B cell (primary cell): Measurements from ENCODE around the gene GBP5. TPM values are rescaled to one million over a fixed set of nuclear protein-coding genes. Genes with fewer than 3 reads are reported as not detected.

Source experiments
- ATAC-seq: fragments of 200-7000 bp; cut with Tn5 transposase; one replicate; pipeline ENCODE4 v1.10.0; 2021; ENCODE audit warnings: low read depth, mild to moderate bottlenecking, moderate number of reproducible peaks, moderate library complexity
- CTCF ChIA-PET: fragments of 350-600 bp; sonication (Branson Sonifier 250); formaldehyde crosslinking; loops from one replicate; lab custom pipeline; 2021; ENCODE audit warnings: antibody characterized with exemption, inconsistent platforms; lab: Charles Lee
- POLR2A ChIA-PET: fragments of 350-600 bp; sonication (Branson Sonifier 250); formaldehyde crosslinking; loops from one replicate; lab custom pipeline; 2021; ENCODE audit warnings: antibody characterized with exemption; lab: Charles Lee
- DNase-seq: peaks from one replicate; pipeline ENCODE4 v3.0.0; 2013
- H2AFZ ChIP-seq: 2 replicates; pipeline ENCODE4 v1.6.1; 2012; ENCODE audit warnings: mild to moderate bottlenecking, low read depth, low read length; ENCODE audit not compliant: insufficient read depth, poor library complexity, severe bottlenecking
- H3K27ac ChIP-seq, 2 donors: 1 replicate in 1 of 2; 2 replicates in 1 of 2; pipeline ENCODE4 v1.5.1; 2012 to 2013; ENCODE audit warnings: low read length in 2 of 2, mild to moderate bottlenecking in 2 of 2, moderate library complexity in 1 of 2
- H3K27me3 ChIP-seq, 4 experiments: fragments of 200-600 bp in 1 of 4; sonication (generic) in 1 of 4; replicated peaks in 1 of 4; 1 replicate in 2 of 4; 2 replicates in 2 of 4; pipeline versions ENCODE4 v1.6.1 to v1.7.0; 2013 to 2016; ENCODE audit warnings: low read length in 3 of 4, mild to moderate bottlenecking in 2 of 4, mixed read lengths in 1 of 4, moderate library complexity in 1 of 4; ENCODE audit not compliant: insufficient read depth in 4 of 4, control insufficient read depth in 3 of 4; ENCODE audit errors: control extremely low read depth in 1 of 4
- H3K36me3 ChIP-seq, 2 experiments: replicated peaks in 1 of 2; 1 replicate in 1 of 2; 2 replicates in 1 of 2; pipeline versions ENCODE4 v1.6.1 to v1.7.1; 2013; ENCODE audit warnings: low read length in 1 of 2; ENCODE audit not compliant: insufficient read depth in 2 of 2, control insufficient read depth in 1 of 2; ENCODE audit errors: control extremely low read depth in 1 of 2, extremely low read depth in 1 of 2
- H3K4me1 ChIP-seq, 2 donors: fragments of 200-600 bp in 1 of 2; sonication (generic) in 1 of 2; 1 replicate in 1 of 2; 2 replicates in 1 of 2; pipeline versions ENCODE4 v1.5.1 to v1.6.1; 2013 to 2017; ENCODE audit warnings: low read length in 2 of 2; ENCODE audit not compliant: control insufficient read depth in 2 of 2, insufficient read depth in 2 of 2
- H3K4me2 ChIP-seq: replicated peaks from 2 replicates; pipeline ENCODE3; 2012; ENCODE audit warnings: mild to moderate bottlenecking, low read depth, low read length; ENCODE audit not compliant: poor library complexity, severe bottlenecking
- H3K4me3 ChIP-seq, 5 experiments: fragments of 200-600 bp in 1 of 5; sonication (generic) in 1 of 5; 1 replicate in 3 of 5; 2 replicates in 2 of 5; pipeline versions ENCODE4 v1.5.1 to v1.7.0; 2011 to 2016; ENCODE audit warnings: low read length in 4 of 5, mild to moderate bottlenecking in 4 of 5, low read depth in 2 of 5, control low read depth in 1 of 5, moderate library complexity in 1 of 5; ENCODE audit not compliant: insufficient read depth in 1 of 5; ENCODE audit errors: control extremely low read depth in 1 of 5, extremely low read depth in 1 of 5
- H3K79me2 ChIP-seq: fragments of 200-600 bp; sonication (generic); one replicate; pipeline ENCODE4 v1.6.0; 2016; ENCODE audit warnings: low read length; ENCODE audit not compliant: control insufficient read depth, insufficient read depth
- H3K9ac ChIP-seq: fragments of 200-600 bp; sonication (generic); 2 replicates; pipeline ENCODE4 v1.6.1; 2017; ENCODE audit warnings: mild to moderate bottlenecking, low read length, moderate library complexity
- H3K9me3 ChIP-seq, 3 donors: one replicate each; pipeline versions ENCODE4 v1.6.1 to v1.7.1; 2013; ENCODE audit warnings: low read length in 2 of 3; ENCODE audit not compliant: control insufficient read depth in 2 of 3, insufficient read depth in 1 of 3; ENCODE audit errors: control extremely low read depth in 1 of 3
- H4K20me1 ChIP-seq: 2 replicates; pipeline ENCODE4 v1.6.0; 2012; ENCODE audit warnings: mild to moderate bottlenecking, low read length; ENCODE audit not compliant: insufficient read depth, control insufficient read depth, poor library complexity, severe bottlenecking
- H3K27ac Mint-ChIP-seq: one replicate; pipeline ENCODE4 v1.8.0; 2021; ENCODE audit warnings: mixed read lengths
- H3K27me3 Mint-ChIP-seq: one replicate; pipeline ENCODE4 v1.8.0; 2021; ENCODE audit warnings: mixed read lengths
- H3K4me1 Mint-ChIP-seq: one replicate; pipeline ENCODE4 v1.8.0; 2021; ENCODE audit warnings: mixed read lengths
- H3K4me3 Mint-ChIP-seq: one replicate; pipeline ENCODE4 v1.8.0; 2021; ENCODE audit warnings: mixed read lengths
- H3K9me3 Mint-ChIP-seq: one replicate; pipeline ENCODE4 v1.8.0; 2022; ENCODE audit warnings: mixed read lengths; ENCODE audit not compliant: insufficient read depth
- EZH2 ChIP-seq: IDR thresholded peaks from 2 replicates; pipeline ENCODE4 v1.6.1; 2012; ENCODE audit warnings: borderline replicate concordance, low read depth, mild to moderate bottlenecking, moderate library complexity, low read length; ENCODE audit not compliant: insufficient read depth, poor library complexity, severe bottlenecking
- WGBS: methylation state at CpG from one replicate; pipeline ENCODE4 v1.1.5; 2013; ENCODE audit warnings: missing lambda C conversion rate; ENCODE audit not compliant: insufficient coverage; 5-methylcytosine and 5-hydroxymethylcytosine counted together
- intact Hi-C: fragments of 100-400 bp; cut with micrococcal nuclease; formaldehyde crosslinking; loops from one replicate; pipeline ENCODE4 v1.10.0; 2022
- polyA plus RNA-seq: library from polyadenylated mRNA; depleted of rRNA; stranded (reverse); fragments of >200 nt; gene quantifications from 2 replicates; pipeline ENCODE4 v1.2.3, GENCODE V29; 2012
- total RNA-seq, 2 donors: library from RNA; stranded (reverse); fragments of 120-200 nt in 1 of 2; gene quantifications; 1 replicate in 1 of 2; 2 replicates in 1 of 2; pipeline versions ENCODE4 v1.2.3 to v1.2.4, GENCODE V29; 2013 to 2022
- TF ChIP-seq, protein P1 (sequence below): fragments of 200-600 bp; IDR thresholded peaks from one replicate; pipeline ENCODE4 v1.8.0; 2022; ENCODE audit warnings: antibody characterized with exemption, mild to moderate bottlenecking

GBP5 gene
- total and polyA plus RNA-seq, 2 donors (not counting 1 experiment from before 2014, with no cell fraction given), result 17.6 to 25.2 TPM

DNA sequence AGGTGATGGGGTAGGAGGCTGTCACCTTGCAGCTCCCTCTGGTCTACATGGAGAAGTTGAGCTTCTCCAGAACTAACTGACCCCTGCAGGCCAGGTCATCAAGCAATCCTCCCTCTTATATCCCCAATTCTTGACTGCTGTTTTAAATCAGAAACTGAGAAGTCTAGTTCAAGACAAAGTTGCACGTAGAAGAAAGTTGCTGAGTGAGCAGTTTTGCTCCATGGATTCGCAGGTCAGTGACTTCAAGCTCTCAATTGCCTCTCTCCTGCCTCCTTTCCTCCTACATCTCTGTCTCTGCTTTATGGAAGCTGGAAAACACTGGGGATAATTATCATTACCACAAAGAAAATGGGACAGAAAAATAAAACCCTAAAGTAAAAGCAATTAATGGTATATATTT lies 32.8 kb upstream of the GBP5 start:
- ATAC-seq, result no peak
- CTCF ChIA-PET, result no interaction called here

DNA sequence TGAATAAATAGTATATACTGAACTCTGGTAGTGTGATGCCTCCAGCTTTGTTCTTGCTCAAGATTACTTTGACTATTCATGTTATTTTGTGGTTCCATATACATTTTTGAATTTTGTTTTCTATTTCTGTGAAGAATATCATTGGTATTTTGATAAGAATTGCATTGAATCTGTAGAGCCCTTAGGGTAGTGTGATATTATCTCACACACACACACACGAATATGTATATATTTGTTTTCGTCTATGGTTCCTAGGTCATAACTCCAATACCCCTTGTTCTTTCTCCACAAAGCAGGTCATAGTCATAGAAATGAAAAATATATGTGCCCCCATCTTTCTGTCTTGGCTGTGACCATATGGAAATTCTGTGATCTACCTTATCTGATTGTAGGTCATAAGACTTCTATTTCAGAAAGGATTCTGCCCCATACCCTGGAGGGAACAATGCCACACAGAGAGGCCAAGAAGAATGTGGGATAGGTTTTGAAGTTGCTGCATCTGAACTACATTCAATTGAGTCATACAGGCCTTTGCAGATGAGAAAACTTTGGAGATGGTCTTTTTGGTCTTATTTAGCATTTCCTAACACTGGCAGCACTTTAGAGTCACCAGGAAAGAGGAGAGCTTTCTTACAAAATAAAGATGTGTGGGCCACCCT lies 32.0 kb upstream of the GBP5 start:
- Histone ChIP-seq H4K20me1 (no peaks in the 10 kb centered on the region), H3K9me3 (peaks cover 0 to 10% (median 0%) of the 10 kb centered on the region in 3 donors), H3K27ac (no peak overlapping the region), H3K4me2 (no peak overlapping the region), H3K36me3 (no peaks in the 10 kb centered on the region), H3K9ac (no peak overlapping the region), H3K27me3 (no peaks in the 10 kb centered on the region), H3K4me1 (peaks cover 0 to under 1% of the 10 kb centered on the region in 2 donors), H2AFZ (no peak overlapping the region), H3K79me2 (no peaks in the 10 kb centered on the region), H3K4me3 (no peak overlapping the region)
- intact Hi-C loops, result no loop called here
- no peak overlapping the region for H3K27ac Mint-ChIP-seq
- TF ChIP-seq, protein P1, sequence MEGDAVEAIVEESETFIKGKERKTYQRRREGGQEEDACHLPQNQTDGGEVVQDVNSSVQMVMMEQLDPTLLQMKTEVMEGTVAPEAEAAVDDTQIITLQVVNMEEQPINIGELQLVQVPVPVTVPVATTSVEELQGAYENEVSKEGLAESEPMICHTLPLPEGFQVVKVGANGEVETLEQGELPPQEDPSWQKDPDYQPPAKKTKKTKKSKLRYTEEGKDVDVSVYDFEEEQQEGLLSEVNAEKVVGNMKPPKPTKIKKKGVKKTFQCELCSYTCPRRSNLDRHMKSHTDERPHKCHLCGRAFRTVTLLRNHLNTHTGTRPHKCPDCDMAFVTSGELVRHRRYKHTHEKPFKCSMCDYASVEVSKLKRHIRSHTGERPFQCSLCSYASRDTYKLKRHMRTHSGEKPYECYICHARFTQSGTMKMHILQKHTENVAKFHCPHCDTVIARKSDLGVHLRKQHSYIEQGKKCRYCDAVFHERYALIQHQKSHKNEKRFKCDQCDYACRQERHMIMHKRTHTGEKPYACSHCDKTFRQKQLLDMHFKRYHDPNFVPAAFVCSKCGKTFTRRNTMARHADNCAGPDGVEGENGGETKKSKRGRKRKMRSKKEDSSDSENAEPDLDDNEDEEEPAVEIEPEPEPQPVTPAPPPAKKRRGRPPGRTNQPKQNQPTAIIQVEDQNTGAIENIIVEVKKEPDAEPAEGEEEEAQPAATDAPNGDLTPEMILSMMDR, result no peak
- TF ChIP-seq EZH2, result no peak
- CTCF ChIA-PET, result no interaction called here
- H3K4me3 Mint-ChIP-seq, result no peak overlapping the region
- POLR2A ChIA-PET, result no interaction called here
- no peaks in the 10 kb centered on the region for H3K9me3 Mint-ChIP-seq
- no peak for DNase-seq
- no peak for ATAC-seq
- no CpG with 5 or more reads among the region's 2 CpGs for WGBS
- H3K27me3 Mint-ChIP-seq, result no peaks in the 10 kb centered on the region
- H3K4me1 Mint-ChIP-seq, result peaks cover 8% of the 10 kb centered on the region

More for the DNA sequence above, 32.8 kb upstream of the GBP5 start:
- Mint-ChIP-seq H3K27ac (no peak overlapping the region), H3K4me3 (no peak overlapping the region), H3K4me1 (peaks cover 11% of the 10 kb centered on the region), H3K27me3 (no peaks in the 10 kb centered on the region), H3K9me3 (no peaks in the 10 kb centered on the region)
- H3K4me2 ChIP-seq, result no peak overlapping the region
- 100% methylated on average over 1 of the region's 2 CpGs for WGBS
- no peak overlapping the region for H3K9ac ChIP-seq
- no peak overlapping the region for H2AFZ ChIP-seq
- no peak overlapping the region for H3K4me3 ChIP-seq
- H3K27ac ChIP-seq, result no peak overlapping the region
- peaks cover 0 to 10% (median 0%) of the 10 kb centered on the region in 3 donors for H3K9me3 ChIP-seq
- POLR2A ChIA-PET, result no interaction called here
- H3K36me3 ChIP-seq, result no peaks in the 10 kb centered on the region
- no peak for DNase-seq
- no peaks in the 10 kb centered on the region for H3K27me3 ChIP-seq
- no peaks in the 10 kb centered on the region for H4K20me1 ChIP-seq
- H3K79me2 ChIP-seq, result no peaks in the 10 kb centered on the region
- TF ChIP-seq, protein P1, result no peak
- no peak for TF ChIP-seq EZH2
- intact Hi-C loops, result no loop called here
- H3K4me1 ChIP-seq, result peaks cover 6 to 9% of the 10 kb centered on the region in 2 donors
